Right lobe of liver (tissue), 6 donors: ENCODE measurements around the gene DNM3. TPM values are rescaled to one million over a fixed set of nuclear protein-coding genes. Genes with fewer than 3 reads are reported as not detected.

Experiments
- ATAC-seq, 4 donors: fragments of 200-7000 bp; cut with Tn5 transposase; one replicate each; pipeline ENCODE4 v1.9.1; 2020; ENCODE audit warnings: mild to moderate bottlenecking in 4 of 4, moderate library complexity in 4 of 4
- DNase-seq, 3 donors: peaks; one replicate each; pipeline ENCODE4 v3.0.0-alpha.2; 2020
- H3K27ac ChIP-seq, 3 donors: fragments of 200-600 bp; one replicate each; pipeline ENCODE4 v1.8.0; 2022
- H3K27me3 ChIP-seq, 2 donors: fragments of 200-600 bp; one replicate each; pipeline ENCODE4 v1.8.0; 2022
- H3K36me3 ChIP-seq, 4 donors: fragments of 200-600 bp; sonication (generic) in 1 of 4; one replicate each; pipeline versions ENCODE4 v1.5.1 to v1.8.0; 2017 to 2022; ENCODE audit warnings: control low read depth in 1 of 4
- H3K4me1 ChIP-seq, 4 donors: fragments of 200-600 bp; sonication (generic) in 1 of 4; one replicate each; pipeline versions ENCODE4 v1.5.1 to v1.8.0; 2017 to 2022; ENCODE audit warnings: control low read depth in 1 of 4
- H3K4me3 ChIP-seq, 3 donors: fragments of 200-600 bp; one replicate each; pipeline ENCODE4 v1.8.0; 2022
- H3K9me3 ChIP-seq, 4 donors: fragments of 200-600 bp; sonication (generic) in 1 of 4; one replicate each; pipeline versions ENCODE4 v1.5.1 to v1.8.0; 2017 to 2022; ENCODE audit warnings: control low read depth in 1 of 4
- POLR2A ChIP-seq: fragments of 450-650 bp; IDR thresholded peaks from one replicate; pipeline ENCODE4 v1.6.1; 2017; ENCODE audit warnings: antibody characterized with exemption, mild to moderate bottlenecking
- WGBS: methylation state at CpG from one replicate; pipeline ENCODE4 v1.1.6; 2018; ENCODE audit warnings: low coverage, low lambda C conversion rate; ENCODE audit not compliant: insufficient coverage; ENCODE audit errors: missing lambda C conversion rate; 5-methylcytosine and 5-hydroxymethylcytosine counted together
- intact Hi-C, 2 donors: fragments of 100-400 bp; cut with DNase I; formaldehyde crosslinking; loops; one replicate each; pipeline versions ENCODE4 v1.11.2 to v1.14.1; 2022
- total RNA-seq, 6 experiments: library from RNA; depleted of rRNA in 2 of 6; stranded (reverse); fragments of >200 nt in 2 of 6; fragmentation: NEBNext Ultra II Directional in 3 of 6; extraction: Animal tissue kit (Norgen Biotek cat#: 25700) in 3 of 6; gene quantifications; one replicate each; pipeline versions ENCODE4 v1.1.0 to v1.2.4, GENCODE V29; 2016 to 2023
- TF ChIP-seq, protein P1 (sequence below), 4 donors: fragments of 200-600 bp in 3 of 4; fragments of 450-650 bp in 1 of 4; IDR thresholded peaks; one replicate each; pipeline versions ENCODE4 v1.5.1 to v1.8.0; 2016 to 2022; ENCODE audit warnings: antibody characterized with exemption in 4 of 4, mild to moderate bottlenecking in 2 of 4
- donor health status: DM: no; HTN: yes; CAD: no.
- donor health status: DM: no; HTN: no; CAD: no.
- donor health status: DM: no; HTN: no; CAD: no.
- donor health status: DM: no; HTN: yes; CAD: no.
- donor health status: DM: no; HTN: yes; CAD: no.

DNM3 gene
- total RNA-seq, 6 experiments from 2014 or later = 0.29 to 0.92 (median 0.43) TPM

DNA sequence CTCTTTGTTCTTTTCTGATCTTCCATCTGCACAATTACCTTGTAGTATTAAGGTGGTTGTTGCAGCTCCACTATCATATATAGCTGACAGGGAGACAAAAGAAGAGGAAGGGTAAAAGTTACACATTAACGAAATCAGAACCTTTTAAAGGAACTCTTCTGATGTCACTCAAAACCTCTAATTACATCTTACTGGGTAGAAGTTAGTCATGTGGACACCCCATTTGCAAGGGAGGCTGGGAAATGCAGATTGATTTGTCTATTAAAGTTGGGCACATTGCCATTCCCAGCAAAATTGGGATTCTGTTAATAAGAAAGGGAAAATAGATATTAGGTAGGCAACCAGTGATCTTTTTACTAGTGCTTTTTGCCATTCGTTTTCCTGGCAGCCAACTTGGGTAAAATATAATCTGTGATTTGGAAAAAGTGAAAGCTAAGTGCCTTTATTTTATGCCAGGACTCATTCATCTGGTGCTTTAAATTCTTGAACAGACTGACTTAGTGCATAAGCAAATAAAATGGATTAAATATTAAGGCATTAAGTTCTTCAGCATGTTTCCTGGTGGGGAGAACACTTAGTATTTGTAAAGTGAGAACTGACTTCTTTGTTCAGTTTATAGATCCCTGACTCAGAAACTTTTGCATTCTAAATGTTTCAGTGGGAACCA lies 71.3 kb downstream of the DNM3 start:
- no peaks in the 10 kb centered on the region for H3K27me3 ChIP-seq
- no peaks in the 10 kb centered on the region for H3K4me1 ChIP-seq
- no peak overlapping the region for H3K27ac ChIP-seq
- intact Hi-C loops = no loop called here
- ATAC-seq = no peak
- DNase-seq = no peak
- no peaks in the 10 kb centered on the region for H3K36me3 ChIP-seq
- H3K9me3 ChIP-seq = no peaks in the 10 kb centered on the region
- H3K4me3 ChIP-seq = no peak overlapping the region
- TF ChIP-seq POLR2A = no peak
- TF ChIP-seq, protein P1, sequence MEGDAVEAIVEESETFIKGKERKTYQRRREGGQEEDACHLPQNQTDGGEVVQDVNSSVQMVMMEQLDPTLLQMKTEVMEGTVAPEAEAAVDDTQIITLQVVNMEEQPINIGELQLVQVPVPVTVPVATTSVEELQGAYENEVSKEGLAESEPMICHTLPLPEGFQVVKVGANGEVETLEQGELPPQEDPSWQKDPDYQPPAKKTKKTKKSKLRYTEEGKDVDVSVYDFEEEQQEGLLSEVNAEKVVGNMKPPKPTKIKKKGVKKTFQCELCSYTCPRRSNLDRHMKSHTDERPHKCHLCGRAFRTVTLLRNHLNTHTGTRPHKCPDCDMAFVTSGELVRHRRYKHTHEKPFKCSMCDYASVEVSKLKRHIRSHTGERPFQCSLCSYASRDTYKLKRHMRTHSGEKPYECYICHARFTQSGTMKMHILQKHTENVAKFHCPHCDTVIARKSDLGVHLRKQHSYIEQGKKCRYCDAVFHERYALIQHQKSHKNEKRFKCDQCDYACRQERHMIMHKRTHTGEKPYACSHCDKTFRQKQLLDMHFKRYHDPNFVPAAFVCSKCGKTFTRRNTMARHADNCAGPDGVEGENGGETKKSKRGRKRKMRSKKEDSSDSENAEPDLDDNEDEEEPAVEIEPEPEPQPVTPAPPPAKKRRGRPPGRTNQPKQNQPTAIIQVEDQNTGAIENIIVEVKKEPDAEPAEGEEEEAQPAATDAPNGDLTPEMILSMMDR (IDR thresholded peaks at IDR 0.05) = no peak
- 46% methylated on average over 2 of the region's 2 CpGs for WGBS

DNA sequence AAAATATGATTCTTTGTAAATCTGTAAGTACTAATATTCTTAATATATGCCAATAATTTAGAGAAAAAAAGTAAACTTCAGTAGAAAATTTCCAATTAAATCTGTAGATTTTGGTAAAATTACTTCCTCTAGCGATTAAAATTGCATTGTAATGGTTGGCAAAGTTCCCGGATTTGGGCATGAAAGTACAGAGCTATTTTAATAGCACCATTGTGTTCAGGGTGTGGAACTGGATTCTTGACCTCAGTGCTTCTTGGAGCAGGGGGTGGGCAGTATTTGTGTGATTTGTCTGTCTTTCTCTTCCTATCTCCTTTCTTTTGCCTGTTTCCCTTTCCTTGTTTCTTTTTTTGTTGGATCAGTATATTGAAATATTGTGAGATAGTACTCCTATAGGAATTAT lies 72.1 kb downstream of the DNM3 start:
- Histone ChIP-seq H3K36me3 (no peaks in the 10 kb centered on the region), H3K27ac (no peak overlapping the region), H3K9me3 (no peaks in the 10 kb centered on the region), H3K4me1 (no peaks in the 10 kb centered on the region), H3K27me3 (no peaks in the 10 kb centered on the region), H3K4me3 (no peak overlapping the region)
- 32% methylated on average over 2 of the region's 2 CpGs for WGBS
- DNase-seq (no peak), ATAC-seq (peak in 3 of 4 donors; percentile 27 to 38 (median 35))
- intact Hi-C loops = no loop called here
- TF ChIP-seq POLR2A = no peak
- TF ChIP-seq, protein P1 (IDR thresholded peaks at IDR 0.05) = no peak

DNA sequence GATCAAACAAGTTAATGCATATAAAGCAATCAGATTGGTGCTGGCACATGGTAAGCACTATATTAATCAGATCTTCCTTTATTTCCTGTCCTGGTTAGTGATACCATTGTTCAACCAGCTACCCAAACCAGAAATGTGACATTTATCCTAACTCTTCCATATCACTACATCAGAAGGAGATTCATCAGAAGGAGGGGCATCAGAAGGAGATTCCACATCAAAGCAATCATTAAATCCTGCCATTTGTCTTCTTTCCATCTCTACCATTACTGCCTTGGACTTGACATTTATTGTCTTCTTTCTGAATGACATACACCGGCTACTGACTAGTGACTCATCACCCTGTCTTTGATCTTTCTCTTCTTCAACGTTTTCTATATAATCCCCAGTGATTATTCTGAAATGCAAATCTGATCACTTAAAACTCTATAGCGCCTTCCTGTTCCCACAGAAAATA lies 75.0 kb downstream of the DNM3 start:
- no peaks in the 10 kb centered on the region for H3K9me3 ChIP-seq
- H3K27me3 ChIP-seq = no peaks in the 10 kb centered on the region
- no peaks in the 10 kb centered on the region for H3K36me3 ChIP-seq
- DNase-seq (no peak), ATAC-seq (no peak)
- no peak overlapping the region for H3K4me3 ChIP-seq
- intact Hi-C loops = no loop called here
- WGBS = 46% methylated on average over 3 of the region's 3 CpGs
- H3K27ac ChIP-seq = no peak overlapping the region
- TF ChIP-seq POLR2A = no peak
- TF ChIP-seq, protein P1 (IDR thresholded peaks at IDR 0.05) = no peak
- no peaks in the 10 kb centered on the region for H3K4me1 ChIP-seq

DNA sequence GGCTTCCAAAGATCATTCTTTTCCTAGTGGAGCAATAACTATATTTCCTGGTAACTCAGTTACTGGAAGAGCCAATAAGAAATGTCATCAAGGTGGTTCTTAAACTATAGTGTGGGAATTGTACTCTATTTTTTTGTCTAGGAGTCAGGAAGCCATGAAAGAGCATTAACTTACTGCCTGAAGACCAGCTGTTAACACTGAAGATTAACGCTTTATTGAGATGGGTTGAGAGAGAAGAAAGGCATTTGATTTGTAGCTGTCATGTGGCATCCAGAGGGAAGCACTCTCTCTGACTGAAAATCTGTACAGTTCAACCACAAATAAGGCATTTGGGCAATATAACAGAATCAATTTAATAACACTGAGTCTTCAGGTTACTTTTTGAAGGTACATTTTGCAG lies 76.0 kb downstream of the DNM3 start:
- no peak overlapping the region for H3K27ac ChIP-seq
- intact Hi-C loops = no loop called here
- H3K4me3 ChIP-seq = no peak overlapping the region
- no peaks in the 10 kb centered on the region for H3K27me3 ChIP-seq
- no peak for DNase-seq
- WGBS = 100% methylated on average over 1 of the region's 1 CpG
- no peak for ATAC-seq
- TF ChIP-seq, protein P1 (IDR thresholded peaks at IDR 0.05) = no peak
- TF ChIP-seq POLR2A = no peak
- no peaks in the 10 kb centered on the region for H3K4me1 ChIP-seq
- H3K9me3 ChIP-seq = no peaks in the 10 kb centered on the region
- no peaks in the 10 kb centered on the region for H3K36me3 ChIP-seq
